Kidney epithelial cell (primary cell): Measurements from ENCODE around the gene VPS8. TPM values are rescaled to one million over a fixed set of nuclear protein-coding genes. Genes with fewer than 3 reads are reported as not detected.
"Not testable (repeated sequence)": the region's sequence is repeated elsewhere in the genome, so short reads cannot be mapped to it uniquely, and the experiment has no call there.

Experiments
- DNase-seq: peaks from one replicate; pipeline ENCODE4 v3.0.0-alpha.2; 2010; ENCODE audit warnings: low read depth
- H3K27me3 ChIP-seq: 2 replicates; pipeline ENCODE4 v1.6.0; 2011; ENCODE audit warnings: low read length; ENCODE audit not compliant: control insufficient read depth, insufficient read depth
- H3K36me3 ChIP-seq: 2 replicates; pipeline ENCODE4 v1.5.1; 2011; ENCODE audit warnings: low read length; ENCODE audit not compliant: control insufficient read depth, insufficient read depth
- H3K4me3 ChIP-seq: 2 replicates; pipeline ENCODE4 v1.5.1; 2011; ENCODE audit warnings: low read depth, mild to moderate bottlenecking, control low read depth, low read length
- CTCF ChIP-seq: IDR thresholded peaks from 2 replicates; pipeline ENCODE4 v1.5.1; 2011; ENCODE audit warnings: mild to moderate bottlenecking, moderate library complexity, low read length, control low read depth, inconsistent platforms; ENCODE audit not compliant: insufficient read depth, poor library complexity, severe bottlenecking
- total RNA-seq: library from RNA; depleted of rRNA; stranded (reverse); fragments of >200 nt; gene quantifications from 2 replicates; pipeline ENCODE4 v1.2.3, GENCODE V29; 2015

The VPS8 gene
- total RNA-seq, 1 donor from 2014 or later = 31.9 TPM

- no peaks in the 10 kb centered on the region for H3K36me3 ChIP-seq
- no peak overlapping the region for H3K4me3 ChIP-seq
- DNase-seq = no peak
- no peak for TF ChIP-seq CTCF
- no peaks in the 10 kb centered on the region for H3K27me3 ChIP-seq
Measured at GRCh38 chr3:184887574-184887973, 75.6 kb downstream of the VPS8 start.

- no peak for TF ChIP-seq CTCF
- Histone ChIP-seq H3K36me3 (no peaks in the 10 kb centered on the region), H3K27me3 (no peaks in the 10 kb centered on the region), H3K4me3 (no peak overlapping the region)
- DNase-seq = no peak
Measured at GRCh38 chr3:184889312-184889904, 77.4 kb downstream of the VPS8 start.

- Histone ChIP-seq H3K4me3 (no peak overlapping the region), H3K27me3 (no peaks in the 10 kb centered on the region), H3K36me3 (no peaks in the 10 kb centered on the region)
- DNase-seq = no peak
- no peak for TF ChIP-seq CTCF
Measured at GRCh38 chr3:184894051-184894450, 82.1 kb downstream of the VPS8 start.

GRCh38 chr3:184895350-184895749, 83.4 kb downstream of the VPS8 start:
- Histone ChIP-seq H3K36me3 (no peaks in the 10 kb centered on the region), H3K27me3 (no peaks in the 10 kb centered on the region)

GRCh38 chr3:184896336-184896735, 84.4 kb downstream of the VPS8 start:
- Histone ChIP-seq H3K27me3 (no peaks in the 10 kb centered on the region), H3K4me3 (no peak overlapping the region), H3K36me3 (no peaks in the 10 kb centered on the region)
- no peak for TF ChIP-seq CTCF
- DNase-seq = no peak

More at GRCh38 chr3:184895350-184895749, 83.4 kb downstream of the VPS8 start:
- TF ChIP-seq CTCF = no peak
- H3K4me3 ChIP-seq = no peak overlapping the region
- no peak for DNase-seq

- H3K27me3 ChIP-seq = no peaks in the 10 kb centered on the region
- no peaks in the 10 kb centered on the region for H3K36me3 ChIP-seq
- no peak for TF ChIP-seq CTCF
- DNase-seq = no peak
- H3K4me3 ChIP-seq = no peak overlapping the region
Measured at GRCh38 chr3:184899953-184900595, 88.1 kb downstream of the VPS8 start.

- not testable (repeated sequence) for H3K4me3 ChIP-seq, H3K36me3 ChIP-seq, H3K27me3 ChIP-seq, DNase-seq
Measured at GRCh38 chr3:184907031-184907430, 95.1 kb downstream of the VPS8 start.
